Skin of body (tissue), 2 donors: Measurements from ENCODE around the gene CTNNA2. TPM values are rescaled to one million over a fixed set of nuclear protein-coding genes. Genes with fewer than 3 reads are reported as not detected.

Experiments
- DNase-seq: peaks from one replicate; lab custom pipeline; 2025; lab: John Stamatoyannopoulos, UW
- total RNA-seq: library from RNA; depleted of rRNA; stranded (reverse); fragments of >200 nt; gene quantifications from one replicate; pipeline ENCODE4 v1.2.3, GENCODE V29; 2014

CTNNA2 gene
- total RNA-seq: 0.49 TPM

DNA sequence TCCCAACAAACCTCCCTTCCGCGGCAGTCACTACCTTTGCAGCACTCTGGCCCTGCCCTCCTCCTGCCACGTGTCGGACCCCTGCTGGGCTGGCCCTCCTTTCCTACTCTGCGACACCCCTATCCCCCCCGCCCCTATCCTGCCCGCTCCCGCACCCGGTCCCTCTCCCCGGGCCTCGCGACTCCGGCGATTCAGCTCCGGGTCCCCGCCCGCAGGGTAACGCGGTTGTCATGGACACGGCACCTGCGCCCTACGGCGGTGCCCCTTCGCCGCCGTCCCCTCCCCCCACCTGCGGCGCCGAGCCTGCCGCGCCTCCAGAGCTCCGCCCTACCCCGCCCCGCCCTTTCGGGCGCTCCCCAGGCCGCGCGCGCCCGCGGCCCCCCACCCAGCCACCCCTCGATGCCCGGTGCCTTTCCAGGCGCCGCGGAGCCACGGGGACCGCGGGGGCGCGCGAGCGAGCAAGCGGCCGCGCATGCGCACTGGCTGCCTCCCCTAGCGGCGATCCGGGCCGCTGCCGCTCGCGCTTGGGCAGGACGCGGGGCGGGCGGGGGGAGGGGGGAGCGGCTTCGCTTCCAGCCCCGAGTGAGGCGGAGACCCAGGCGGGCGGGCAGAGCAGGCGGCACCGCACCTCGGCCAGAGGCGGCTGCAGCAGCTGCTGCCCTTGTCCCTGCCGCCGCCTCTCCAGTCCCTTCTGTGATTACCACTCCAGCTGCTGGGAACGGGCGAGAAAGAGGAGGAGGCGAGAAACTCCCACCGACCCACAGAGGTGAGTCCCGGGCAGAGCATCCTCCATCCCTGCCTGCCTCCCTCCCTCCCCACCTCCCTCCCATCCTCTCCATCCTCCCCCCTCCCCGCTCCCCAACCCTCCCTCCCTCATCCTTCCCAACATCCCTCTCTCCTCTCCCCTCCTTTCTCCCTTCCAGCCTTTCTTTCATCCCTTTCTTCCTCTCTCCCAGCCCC, at the start of gene CTNNA2:
Gene CTNNA2 (plus strand): TSS at position 610 of the 960 bp plus-strand sequence.
- DNase-seq: no peak

DNA sequence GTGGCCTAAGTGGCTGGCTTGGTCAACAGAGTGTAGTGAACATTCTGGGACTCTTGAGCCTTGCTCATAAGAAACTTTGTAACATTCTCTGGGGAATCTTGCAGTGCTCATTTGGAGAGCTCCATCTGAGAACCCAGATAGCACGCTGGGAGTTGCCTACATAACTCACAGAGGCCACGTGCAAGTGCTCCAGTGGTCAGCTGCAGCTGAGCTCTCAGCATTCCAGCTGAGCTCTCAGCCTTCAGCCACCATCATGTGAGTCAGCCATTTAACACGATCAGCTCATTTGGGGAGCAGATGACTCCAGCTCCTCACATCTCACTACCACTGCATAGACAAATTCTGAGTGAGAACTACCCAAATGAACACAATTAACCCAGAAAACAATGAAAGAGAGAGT, 25.5 kb upstream of the CTNNA2 start:
- DNase-seq: no peak

DNA sequence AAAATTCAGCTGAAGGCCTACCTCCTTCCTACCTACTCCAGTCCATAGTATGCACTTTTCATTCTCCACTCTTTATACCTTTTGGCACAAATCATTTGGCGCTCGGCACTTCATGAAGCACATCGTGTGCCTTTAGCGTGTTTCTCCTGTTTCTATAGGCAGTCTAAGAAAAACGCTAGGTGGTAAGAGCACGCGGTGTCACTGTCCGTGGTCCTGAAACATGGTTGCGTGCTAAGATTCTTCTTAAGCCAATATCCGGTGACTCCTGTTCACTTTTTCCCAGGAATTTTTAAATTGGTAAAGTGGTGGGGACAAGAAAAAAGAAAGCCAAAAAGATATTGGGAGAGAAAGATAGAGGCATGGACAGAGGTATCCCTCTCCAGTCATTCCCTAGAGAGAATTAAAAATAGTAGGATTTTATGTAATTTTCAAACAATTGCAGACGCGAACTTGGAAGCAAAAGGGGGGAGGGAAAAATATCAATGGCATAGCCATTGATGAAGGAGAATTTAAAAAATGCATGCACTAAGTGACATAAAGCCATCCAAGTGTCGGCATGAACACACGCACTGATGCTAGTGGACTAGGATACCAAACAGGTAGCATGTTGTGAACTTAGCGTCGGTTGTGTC, 1.4 kb upstream of the CTNNA2 start:
- peak; percentile 14 for DNase-seq

DNA sequence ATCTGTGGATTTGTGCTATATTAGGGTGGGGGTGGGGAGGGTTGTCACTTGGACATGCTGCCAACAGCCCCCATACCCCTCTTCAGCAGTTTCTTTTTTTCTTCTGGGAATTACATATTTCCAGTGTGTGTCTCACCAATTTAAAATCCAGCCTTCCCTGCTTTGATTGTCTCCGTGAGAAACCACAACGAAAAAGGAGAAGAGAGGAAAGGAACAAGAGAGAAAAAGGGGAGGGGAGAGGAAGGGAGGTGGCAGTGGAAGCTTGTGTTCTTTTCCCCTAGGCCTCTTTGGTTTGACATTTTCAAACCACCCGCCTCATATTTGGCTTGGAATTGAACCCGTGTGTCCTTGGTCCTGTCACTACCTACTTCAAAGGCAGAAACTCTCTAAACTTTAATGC, 860 bp downstream of the CTNNA2 start:
- no peak for DNase-seq

DNA sequence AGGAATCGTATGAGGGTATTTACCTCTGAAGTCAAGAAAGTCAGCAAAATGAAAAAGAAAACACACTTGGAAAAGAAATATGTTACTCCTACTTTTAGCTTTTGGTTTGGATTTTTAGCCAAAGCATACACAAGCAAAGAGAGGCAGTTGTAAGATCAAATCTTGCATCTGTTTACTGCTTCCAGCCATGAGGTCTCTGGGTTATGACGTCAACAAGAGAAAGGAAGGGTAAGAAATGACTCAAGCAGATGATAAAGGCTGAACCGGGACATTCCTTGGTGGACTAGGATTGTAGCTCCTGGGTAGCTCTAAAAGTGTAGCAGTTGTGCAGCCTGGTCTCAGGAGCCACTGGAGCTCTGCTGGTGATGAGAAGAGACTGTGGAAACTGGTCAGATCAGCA, 16.8 kb downstream of the CTNNA2 start:
- no peak for DNase-seq

DNA sequence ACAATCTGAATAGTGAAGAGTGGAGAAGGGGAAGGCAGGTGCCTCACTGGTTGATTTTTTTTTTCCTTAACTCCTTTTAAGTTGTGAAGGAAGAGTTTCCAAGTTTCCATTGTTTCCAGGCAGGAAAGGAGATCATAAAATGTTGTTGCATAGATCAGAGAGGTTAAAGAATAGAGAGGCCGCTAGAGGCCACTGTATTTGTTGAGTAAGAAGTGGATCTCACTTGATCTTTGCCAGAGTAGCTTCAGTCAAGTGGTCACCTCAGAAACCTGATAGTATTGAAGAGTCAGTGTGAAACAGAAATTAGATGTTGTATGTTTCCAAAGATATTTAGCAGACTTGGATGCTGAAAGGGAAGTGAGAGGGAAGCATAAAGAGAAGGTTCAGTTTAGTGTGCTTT, 17.6 kb downstream of the CTNNA2 start:
- DNase-seq: no peak

DNA sequence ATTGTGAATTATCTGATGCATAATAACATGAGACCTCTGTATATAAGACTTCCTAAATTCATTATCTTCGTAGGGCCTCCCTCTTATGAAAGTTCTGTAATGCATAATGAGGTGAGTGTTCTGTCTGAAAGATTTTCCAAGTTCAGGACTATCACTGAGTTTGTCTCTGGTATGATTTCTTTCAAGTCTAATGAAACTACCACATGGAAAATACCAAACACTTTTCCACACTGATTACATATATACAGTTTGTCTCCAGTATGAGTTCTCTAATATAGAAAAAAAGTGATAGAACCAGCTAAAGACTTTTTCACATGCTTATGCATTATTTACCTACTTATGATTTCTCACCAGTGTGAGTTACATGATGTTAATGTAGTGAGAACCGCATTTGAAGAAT, 34.7 kb downstream of the CTNNA2 start:
- no peak for DNase-seq

DNA sequence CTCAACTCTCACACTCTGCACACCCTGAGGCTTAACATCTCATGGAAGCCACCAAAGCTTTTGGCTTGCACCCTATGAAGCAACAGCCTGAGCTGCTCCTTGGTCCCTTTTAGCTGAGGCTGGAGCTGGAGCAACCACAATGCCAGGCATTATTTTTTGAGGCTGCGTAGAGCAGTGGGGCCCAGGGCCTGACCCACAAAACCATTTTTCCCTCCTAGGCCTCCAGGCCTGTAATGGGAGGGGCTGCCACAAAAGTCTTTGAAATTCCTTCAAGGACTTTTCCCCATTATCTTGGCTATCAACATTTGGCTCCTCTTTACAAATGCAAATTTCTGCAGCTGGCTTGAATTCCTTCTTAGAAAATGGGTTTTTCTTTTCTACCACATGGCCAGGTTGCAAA, 39.8 kb downstream of the CTNNA2 start:
- DNase-seq: no peak

DNA sequence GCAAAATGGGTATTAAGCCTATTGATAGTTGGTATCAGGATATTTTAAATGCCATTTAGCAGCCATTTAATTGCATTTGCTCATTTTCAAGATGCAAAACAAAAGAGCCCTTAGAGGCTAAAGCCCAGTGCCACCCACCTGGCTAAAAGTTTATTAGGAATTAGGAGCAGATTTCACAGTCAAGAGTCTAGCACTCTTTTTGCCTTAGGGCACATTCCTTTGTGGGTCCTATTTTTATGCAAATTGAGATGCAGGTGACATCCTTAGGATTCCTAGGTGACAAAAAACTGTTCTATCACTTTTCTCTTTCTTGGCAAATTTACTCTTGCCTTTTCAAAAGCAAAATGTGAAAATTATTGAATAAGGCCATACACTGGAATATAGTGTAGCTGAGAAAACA, 42.0 kb downstream of the CTNNA2 start:
- no peak for DNase-seq

DNA sequence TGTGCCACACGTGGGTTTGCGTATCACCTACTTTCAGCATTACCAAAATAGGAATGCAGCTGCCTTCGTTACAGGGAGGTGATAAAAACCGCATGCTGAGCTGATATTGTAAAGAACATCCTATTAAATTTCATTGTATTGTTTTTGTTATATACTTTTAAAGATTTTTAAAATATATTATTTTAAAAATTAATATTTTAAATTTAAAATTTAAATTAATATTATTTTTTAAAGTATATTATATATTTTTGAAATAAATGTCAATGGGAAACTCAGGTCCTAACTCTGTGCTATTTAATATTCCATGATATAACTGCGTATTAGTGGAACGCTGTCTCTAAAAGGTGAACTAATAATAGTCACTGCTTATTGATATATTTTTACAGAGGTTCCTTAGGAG, 51.2 kb downstream of the CTNNA2 start:
- DNase-seq: no peak

DNA sequence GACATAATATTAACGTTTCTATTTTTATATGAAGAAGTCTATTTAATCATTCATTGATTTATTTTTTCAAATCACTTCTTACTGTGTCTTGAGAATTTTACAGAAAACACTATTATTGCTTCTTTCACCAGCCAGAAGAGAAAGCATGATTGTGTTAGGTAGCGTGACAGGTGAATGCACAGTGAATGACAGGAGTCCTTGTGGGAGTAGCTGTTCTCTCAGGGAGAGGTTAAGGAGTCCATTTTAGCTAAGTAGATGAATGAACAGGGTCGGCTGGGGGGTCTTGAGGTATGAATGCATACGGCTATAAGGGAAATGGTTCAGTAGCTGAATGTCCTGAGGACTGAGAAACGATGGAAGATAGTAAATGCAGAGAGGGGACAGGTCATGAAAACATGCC, 56.2 kb downstream of the CTNNA2 start:
- no peak for DNase-seq

DNA sequence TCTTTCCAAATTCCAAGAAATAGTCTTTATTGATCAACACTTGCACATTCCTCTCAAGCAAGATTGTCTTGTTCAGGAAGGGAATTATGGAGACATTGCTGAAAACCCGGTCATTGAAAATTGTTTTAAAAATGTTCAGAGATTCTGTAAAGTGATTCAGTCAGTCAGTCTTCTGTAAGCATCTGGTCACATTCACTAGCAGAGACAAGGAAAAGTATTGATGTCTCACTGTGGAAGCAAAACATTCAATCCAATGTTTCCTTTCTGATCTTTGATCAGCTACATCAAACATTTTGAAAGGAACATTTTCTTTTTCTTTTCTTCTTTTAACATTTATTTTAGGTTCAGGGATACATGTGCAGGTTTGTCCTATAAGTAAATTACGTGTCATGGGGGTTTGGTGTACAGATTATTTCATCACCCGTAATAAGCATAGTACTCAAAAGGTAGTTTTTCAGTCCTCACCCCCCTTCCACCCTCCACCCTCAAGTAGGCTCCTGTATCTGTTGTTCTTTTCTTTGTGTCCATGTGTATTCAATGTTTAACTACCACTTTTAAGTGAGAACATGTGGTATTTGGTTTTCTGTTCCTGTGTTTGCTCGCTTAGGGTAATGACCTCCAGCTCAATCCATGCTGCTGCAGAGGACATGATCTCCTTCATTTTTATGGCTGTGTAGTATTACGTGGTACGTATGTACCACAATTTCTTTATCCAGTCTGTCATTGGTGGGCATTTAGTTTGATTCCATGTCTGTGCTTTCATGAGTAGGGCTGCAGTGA, 61.2 kb downstream of the CTNNA2 start:
- DNase-seq: no peak

DNA sequence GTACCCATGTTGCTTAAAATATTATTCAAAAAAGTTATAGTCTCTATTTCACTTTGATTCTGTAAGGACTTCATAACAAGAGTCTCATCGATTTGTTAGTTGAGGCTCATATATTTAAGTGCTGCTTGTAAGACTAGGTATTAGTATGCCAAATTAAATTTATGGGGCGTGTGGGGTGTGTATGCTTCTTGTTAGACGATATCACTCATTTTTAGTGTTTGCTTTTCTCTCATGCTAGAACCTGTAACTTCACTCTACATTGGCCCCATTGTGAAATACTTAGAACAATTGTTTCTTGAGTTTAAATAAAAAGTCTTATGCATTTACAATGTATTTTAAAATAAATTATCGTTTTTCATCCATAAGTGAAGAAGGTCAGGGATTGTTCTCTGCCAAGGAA, 63.6 kb downstream of the CTNNA2 start:
- DNase-seq: no peak

DNA sequence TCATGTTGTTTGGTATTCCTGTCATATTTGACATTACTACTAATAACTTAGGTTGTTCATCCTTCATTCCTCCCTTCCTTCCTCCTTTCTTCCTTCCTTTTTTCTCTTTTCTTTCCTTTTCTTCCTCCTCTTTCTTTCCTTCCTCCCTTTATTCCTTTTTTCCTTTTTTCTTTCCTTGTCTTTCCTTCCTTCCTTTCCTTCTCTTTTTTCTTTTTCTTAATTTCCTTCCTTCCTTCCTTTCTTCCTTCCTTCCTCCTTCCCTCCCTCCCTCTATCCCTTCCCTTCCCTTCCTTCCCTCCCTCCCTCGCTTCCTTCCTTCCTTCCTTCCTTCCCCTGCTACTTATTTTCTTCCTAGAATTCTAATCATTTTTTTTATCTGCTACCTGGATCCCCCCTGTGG, 66.1 kb downstream of the CTNNA2 start:
- no peak for DNase-seq

DNA sequence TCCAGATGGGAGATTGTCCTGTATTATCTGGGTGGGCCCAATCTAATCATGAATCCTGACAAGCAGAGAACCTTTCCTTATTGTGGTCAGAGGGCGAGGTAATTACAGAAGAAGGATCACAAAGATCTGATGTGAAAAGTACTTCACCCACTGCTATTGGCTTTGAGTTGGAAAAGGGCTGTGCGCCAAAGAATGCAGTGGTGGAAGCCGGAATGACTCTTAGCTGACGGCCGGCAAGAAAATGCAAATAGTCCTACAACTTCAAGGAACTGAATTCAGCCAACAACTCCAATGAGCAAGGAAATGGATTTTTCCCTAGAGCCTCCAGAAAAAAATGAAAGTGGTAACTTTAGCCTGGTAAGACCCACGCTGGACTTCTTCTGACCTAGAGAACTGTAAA, 67.3 kb downstream of the CTNNA2 start:
- no peak for DNase-seq

DNA sequence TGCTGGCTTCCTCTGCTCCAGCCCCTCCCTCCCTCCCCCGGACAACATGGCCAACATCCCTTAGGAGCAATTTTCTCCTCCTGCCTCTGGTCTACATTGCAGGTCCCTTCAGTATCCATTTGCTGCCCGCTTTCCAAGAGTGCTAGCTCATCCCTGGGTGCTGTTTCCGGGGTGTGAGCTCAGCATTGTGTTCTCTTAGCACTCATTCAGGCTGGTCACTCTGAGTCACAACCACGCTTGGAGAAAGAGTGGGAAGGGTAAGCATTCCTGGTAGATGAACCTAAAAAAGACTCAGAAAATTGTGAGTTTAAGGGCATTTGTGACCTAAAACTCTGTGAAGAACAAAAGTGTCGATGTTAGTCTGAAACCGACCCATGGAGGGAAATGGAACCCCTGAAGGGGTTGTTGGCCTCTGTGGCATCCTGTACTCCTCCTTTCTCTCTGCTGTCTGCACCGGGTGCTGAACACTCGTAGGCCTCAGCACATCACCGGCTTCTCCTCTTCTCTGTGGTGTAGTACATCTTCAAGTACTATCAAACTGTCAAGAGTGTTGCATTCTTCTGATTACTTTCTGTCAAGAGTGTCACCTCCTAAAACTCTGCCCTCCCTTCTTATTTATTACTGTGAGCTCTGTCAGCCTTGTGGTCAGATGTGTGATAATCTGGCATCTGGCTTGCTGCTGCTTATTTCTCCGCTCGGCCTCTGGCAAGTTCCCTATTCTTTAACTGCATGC, 73.0 kb downstream of the CTNNA2 start:
- DNase-seq: no peak

DNA sequence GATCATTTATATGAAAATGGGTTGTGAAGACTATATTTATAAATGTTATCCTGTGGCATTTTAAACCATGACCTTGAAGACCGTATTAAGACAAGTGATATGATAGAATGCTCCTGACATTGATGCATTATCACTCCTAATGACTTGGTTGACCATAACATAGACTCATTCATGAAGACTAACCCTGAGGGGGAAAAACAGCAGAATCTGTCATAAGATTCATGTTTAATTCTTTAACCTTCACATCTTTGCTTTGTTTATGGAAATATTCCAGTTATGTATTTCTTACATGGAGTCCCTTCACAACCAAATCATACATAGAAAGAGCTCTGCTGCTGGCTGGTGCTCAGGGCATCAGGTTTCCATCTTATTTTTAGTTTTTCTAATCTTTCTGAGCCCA, 78.4 kb downstream of the CTNNA2 start:
- no peak for DNase-seq

DNA sequence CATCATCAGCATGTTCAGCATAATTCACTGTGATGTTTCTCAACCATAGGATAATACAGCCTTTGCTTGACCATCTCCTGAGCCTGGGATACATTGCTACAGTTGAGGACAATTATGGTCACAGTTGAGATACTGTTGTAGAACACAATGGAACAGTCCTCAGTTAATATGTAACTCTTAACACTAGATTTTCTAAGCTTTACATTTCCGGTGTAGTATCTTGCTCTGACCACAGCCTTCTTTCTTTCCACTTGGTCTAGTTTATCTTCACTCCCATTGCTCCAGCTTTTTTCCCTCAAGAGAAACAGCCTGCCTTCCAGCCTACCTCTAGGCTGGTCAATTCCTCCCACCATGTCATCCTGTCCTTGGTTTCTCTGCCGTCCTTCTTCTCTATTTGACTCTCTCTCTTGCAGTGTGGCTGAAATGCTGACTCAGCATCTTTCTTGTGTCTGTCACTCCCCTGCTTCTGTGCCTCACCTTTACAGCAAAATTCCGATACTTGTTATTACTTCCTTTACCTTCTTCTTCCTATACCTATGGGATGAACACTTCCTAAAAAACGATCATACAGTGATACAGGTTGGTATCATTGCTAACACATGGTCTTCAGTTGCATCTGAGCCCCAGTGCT, 80.5 kb downstream of the CTNNA2 start:
- no peak for DNase-seq

DNA sequence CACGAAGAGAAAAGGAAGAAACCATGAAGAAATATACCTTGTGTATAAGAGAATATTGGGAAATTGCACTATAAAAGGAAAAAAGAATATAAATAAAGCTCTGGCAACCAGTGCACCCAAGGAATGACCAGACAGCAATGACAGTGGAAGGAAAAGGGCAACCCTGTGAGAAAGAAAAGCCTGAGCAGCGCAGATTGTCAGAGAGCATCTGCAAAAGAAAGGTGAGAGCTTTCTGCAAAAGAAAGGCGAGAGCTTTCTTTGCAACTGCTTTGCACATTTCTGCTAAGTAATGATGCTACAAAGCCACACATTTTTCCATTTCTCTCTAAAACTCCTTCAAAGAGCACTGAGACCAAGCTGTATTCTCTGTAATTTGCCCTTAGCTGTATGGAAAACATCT, 83.6 kb downstream of the CTNNA2 start:
- DNase-seq: no peak

DNA sequence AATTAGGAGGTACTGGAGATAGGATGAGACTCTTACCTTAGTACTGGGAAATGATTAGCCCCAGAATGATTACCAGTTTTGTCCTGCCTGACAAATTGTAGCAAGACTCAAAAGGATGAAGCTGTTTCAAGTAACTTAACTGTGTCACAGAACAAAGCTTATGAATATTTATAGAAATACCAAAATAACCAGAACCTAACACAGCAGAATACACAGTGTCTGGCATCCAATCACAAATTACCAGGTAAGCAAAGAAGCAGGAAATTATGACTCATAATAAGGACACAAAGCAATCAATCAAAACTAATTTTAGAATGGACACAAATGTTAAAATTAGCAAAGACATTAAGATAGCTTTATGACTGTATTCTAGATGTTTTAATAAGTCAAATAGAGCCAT, 91.9 kb downstream of the CTNNA2 start:
- no peak for DNase-seq

DNA sequence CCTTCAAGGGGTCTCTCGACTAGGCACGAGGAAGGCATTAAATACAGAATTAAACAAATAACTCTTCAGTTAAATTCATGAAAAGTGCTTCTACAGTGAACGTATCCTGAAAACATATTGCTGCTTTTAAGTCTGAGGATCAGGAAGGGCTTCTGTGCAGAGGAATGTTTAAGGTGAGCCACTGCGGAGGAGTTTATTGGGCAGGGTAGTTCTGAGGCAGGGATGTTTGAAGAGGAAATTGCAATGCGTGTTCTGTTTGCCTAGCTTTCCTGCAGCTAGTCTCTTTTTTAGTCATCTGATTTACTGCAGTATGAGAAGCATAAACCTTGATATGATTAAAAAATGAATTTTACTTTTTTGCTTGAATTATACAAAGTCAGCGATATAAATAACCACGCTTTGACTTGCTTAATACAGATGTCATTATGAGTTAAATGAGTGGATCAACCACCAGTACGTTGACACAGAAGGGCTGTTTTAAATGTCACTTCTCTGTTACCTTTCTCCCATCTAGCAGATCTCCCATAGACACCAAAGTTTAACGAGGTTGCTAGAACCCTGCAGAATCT, 98.7 kb downstream of the CTNNA2 start:
- no peak for DNase-seq
